GM10266 (cell line): Measurements from ENCODE around the gene CDK11A.

ENCODE experiments used
- DNase-seq: peaks from one replicate; pipeline ENCODE4 v3.0.0; 2012; ENCODE audit errors: extremely low spot score
- CTCF ChIP-seq: IDR thresholded peaks from 2 replicates; pipeline ENCODE4 v1.5.1; 2012; ENCODE audit warnings: mild to moderate bottlenecking, low read depth; ENCODE audit not compliant: control insufficient read depth, insufficient read depth; ENCODE audit errors: missing control alignments

Gene CDK11A

GRCh38 chr1:1672181-1672965, 51.8 kb downstream of the CDK11A start:
- no peak for TF ChIP-seq CTCF
- no peak for DNase-seq

GRCh38 chr1:1671365-1672119, 52.6 kb downstream of the CDK11A start:
- no peak for DNase-seq
- TF ChIP-seq CTCF: no peak

- TF ChIP-seq CTCF: no peak
These were observed 53.3 kb downstream of the CDK11A start for GRCh38 chr1:1670866-1671265.

GRCh38 chr1:1669468-1670440, 54.4 kb downstream of the CDK11A start:
- no peak for TF ChIP-seq CTCF
- DNase-seq: no peak

More at GRCh38 chr1:1670866-1671265, 53.3 kb downstream of the CDK11A start:
- no peak for DNase-seq

- TF ChIP-seq CTCF: no peak
- no peak for DNase-seq
These were observed 57.6 kb downstream of the CDK11A start for GRCh38 chr1:1666526-1666925.

GRCh38 chr1:1665815-1666251, 58.3 kb downstream of the CDK11A start:
- TF ChIP-seq CTCF: peak; percentile 42
- no peak for DNase-seq
